HepG2 (cell line): ENCODE results near the gene INPP5E. TPM values are rescaled to one million over a fixed set of nuclear protein-coding genes. Genes with fewer than 3 reads are reported as not detected.

Experiments
- ATAC-seq: fragments of 200-7000 bp; cut with Tn5 transposase; 3 replicates; pipeline ENCODE4 v1.9.1; 2020; ENCODE audit warnings: mild to moderate bottlenecking, moderate library complexity
- BruUV-seq: library from RNA; stranded (reverse); fragments of 400-500 nt; replicated peaks from 2 replicates; lab custom pipeline; 2021; lab: Mats Ljungman, UMichigan
- CTCF ChIA-PET: fragments of 300-600 bp; formaldehyde crosslinking; extraction: SDS; loops from one replicate; lab custom pipeline; 2021; ENCODE audit warnings: low total read pairs, inconsistent platforms, low intra/inter-chr PET ratio; lab: Yijun Ruan, JAX
- POLR2A ChIA-PET: fragments of 350-600 bp; sonication (Branson Sonifier 250); formaldehyde crosslinking; loops from one replicate; lab custom pipeline; 2020; ENCODE audit warnings: antibody characterized with exemption, inconsistent platforms; lab: Yijun Ruan, JAX
- DNase-seq: peaks from one replicate; pipeline ENCODE4 v3.0.0-alpha.2; 2015; ENCODE audit warnings: low spot score
- FAIRE-seq: peaks from 3 replicates; lab custom pipeline; 2011; peaks lifted over from hg19 to GRCh38; lab: Jason Lieb, UNC
- H2AFZ ChIP-seq: one replicate; pipeline ENCODE4 v1.6.1; 2011; ENCODE audit warnings: low read length, inconsistent platforms
- H3K27ac ChIP-seq: fragments of 300-600 bp; 3 replicates; pipeline ENCODE4 v1.8.0; 2011; ENCODE audit warnings: mixed run types, mild to moderate bottlenecking, mixed read lengths, low read length, inconsistent platforms; ENCODE audit not compliant: insufficient read depth; ENCODE audit errors: extremely low read length
- H3K27me3 ChIP-seq, 2 experiments: fragments of 200-600 bp in 1 of 2; 2 replicates in 1 of 2; 3 replicates in 1 of 2; pipeline versions ENCODE4 v1.6.0 to v1.8.0; 2011; ENCODE audit warnings: low read length in 2 of 2, mild to moderate bottlenecking in 2 of 2, moderate library complexity in 2 of 2, inconsistent platforms in 1 of 2; ENCODE audit not compliant: insufficient read depth in 2 of 2, control insufficient read depth in 1 of 2
- H3K36me3 ChIP-seq, 2 experiments: fragments of 200-600 bp in 1 of 2; replicated peaks in 1 of 2; 2 replicates in 1 of 2; 3 replicates in 1 of 2; pipeline versions ENCODE4 v1.5.1 to v1.8.0; 2011; ENCODE audit warnings: low read length in 2 of 2, inconsistent platforms in 1 of 2; ENCODE audit not compliant: insufficient read depth in 2 of 2, control insufficient read depth in 1 of 2
- H3K4me1 ChIP-seq: 2 replicates; pipeline ENCODE4 v1.5.1; 2012; ENCODE audit warnings: low read length, inconsistent platforms; ENCODE audit not compliant: insufficient read depth
- H3K4me2 ChIP-seq: 2 replicates; pipeline ENCODE4 v1.6.0; 2011; ENCODE audit warnings: low read depth, low read length, inconsistent platforms
- H3K4me3 ChIP-seq, 3 experiments: fragments of 200-600 bp in 1 of 3; sonication (generic), shearing (Covaris generic) in 1 of 3; replicated peaks in 1 of 3; 2 replicates each; pipeline ENCODE4 v1.5.1; 2011 to 2016; ENCODE audit warnings: low read length in 3 of 3, inconsistent platforms in 2 of 3, low read depth in 2 of 3, mild to moderate bottlenecking in 2 of 3, control low read depth in 1 of 3, mixed read lengths in 1 of 3; ENCODE audit not compliant: insufficient read depth in 1 of 3
- H3K79me2 ChIP-seq: one replicate; pipeline ENCODE4 v1.6.1; 2011; ENCODE audit warnings: low read length, inconsistent platforms; ENCODE audit not compliant: insufficient read depth
- H3K9ac ChIP-seq: 2 replicates; pipeline ENCODE4 v1.6.0; 2011; ENCODE audit warnings: mild to moderate bottlenecking, low read depth, low read length, inconsistent platforms; ENCODE audit not compliant: insufficient read depth
- H3K9me3 ChIP-seq: 2 replicates; pipeline ENCODE4 v1.5.1; 2012; ENCODE audit warnings: mild to moderate bottlenecking, low read length
- H4K20me1 ChIP-seq: 2 replicates; pipeline ENCODE4 v1.6.0; 2011; ENCODE audit warnings: inconsistent platforms, mild to moderate bottlenecking, low read length, moderate library complexity; ENCODE audit not compliant: insufficient read depth
- ARNT2 ChIP-seq: sonication (generic); formaldehyde crosslinking; IDR thresholded peaks from 2 replicates; pipeline ENCODE4 v1.8.0; 2022; ENCODE audit warnings: mild to moderate bottlenecking, low read depth, missing genetic modification reagents, moderate library complexity
- BATF2 ChIP-seq: sonication (generic); formaldehyde crosslinking; IDR thresholded peaks from 2 replicates; pipeline ENCODE4 v1.8.0; 2022; ENCODE audit warnings: mild to moderate bottlenecking, missing genetic modification reagents, moderate library complexity
- BHLHE40 ChIP-seq: IDR thresholded peaks from 2 replicates; pipeline ENCODE4 v1.6.1; 2011; ENCODE audit warnings: low read length, improper control_type of control experiment
- CENPBD1 ChIP-seq: sonication (generic); formaldehyde crosslinking; IDR thresholded peaks from 2 replicates; pipeline ENCODE4 v1.8.0; 2022; ENCODE audit warnings: missing genetic modification reagents, low read depth, mild to moderate bottlenecking, borderline replicate concordance
- CERS6 ChIP-seq: sonication (generic); formaldehyde crosslinking; IDR thresholded peaks from 2 replicates; pipeline ENCODE4 v1.5.0; 2020; ENCODE audit warnings: missing genetic modification reagents
- CREBL2 ChIP-seq: sonication (generic); formaldehyde crosslinking; IDR thresholded peaks from 2 replicates; pipeline ENCODE4 v1.8.1; 2023; ENCODE audit warnings: missing genetic modification reagents, mild to moderate bottlenecking, borderline replicate concordance
- FLYWCH1 ChIP-seq: sonication (generic); formaldehyde crosslinking; IDR thresholded peaks from 2 replicates; pipeline ENCODE4 v1.8.1; 2023; ENCODE audit warnings: mild to moderate bottlenecking, missing genetic modification reagents
- MAX ChIP-seq: IDR thresholded peaks from 2 replicates; pipeline ENCODE4 v1.6.1; 2012; ENCODE audit warnings: inconsistent platforms
- MYC ChIP-seq: sonication (generic); formaldehyde crosslinking; IDR thresholded peaks from 2 replicates; pipeline ENCODE4 v1.9.0; 2021; ENCODE audit warnings: missing genetic modification reagents, borderline replicate concordance
- SALL1 ChIP-seq: sonication (generic); formaldehyde crosslinking; IDR thresholded peaks from 2 replicates; pipeline ENCODE4 v1.8.0; 2022; ENCODE audit warnings: mild to moderate bottlenecking, missing genetic modification reagents
- SMYD3 ChIP-seq: sonication (generic); formaldehyde crosslinking; IDR thresholded peaks from 2 replicates; pipeline ENCODE4 v1.8.1; 2023; ENCODE audit warnings: mild to moderate bottlenecking, missing genetic modification reagents
- TBX2 ChIP-seq: sonication (generic); formaldehyde crosslinking; IDR thresholded peaks from 2 replicates; pipeline ENCODE4 v1.5.0; 2020; ENCODE audit warnings: missing genetic modification reagents, mild to moderate bottlenecking, borderline replicate concordance
- TEF ChIP-seq: sonication (generic); formaldehyde crosslinking; IDR thresholded peaks from 2 replicates; pipeline ENCODE4 v1.5.0; 2020; ENCODE audit warnings: missing genetic modification reagents
- ZNF263 ChIP-seq: sonication (generic); formaldehyde crosslinking; IDR thresholded peaks from 2 replicates; pipeline ENCODE4 v1.4.0; 2020; ENCODE audit warnings: missing genetic modification reagents
- ZNF383 ChIP-seq: sonication (generic); formaldehyde crosslinking; IDR thresholded peaks from 2 replicates; pipeline ENCODE4 v1.4.0; 2020; ENCODE audit warnings: missing genetic modification reagents, mild to moderate bottlenecking, borderline replicate concordance
- ZNF556 ChIP-seq: sonication (generic); formaldehyde crosslinking; IDR thresholded peaks from 2 replicates; pipeline ENCODE4 v1.4.0; 2020; ENCODE audit warnings: mild to moderate bottlenecking, missing genetic modification reagents, borderline replicate concordance
- ZNF629 ChIP-seq: sonication (generic); formaldehyde crosslinking; conservative IDR thresholded peaks from 2 replicates; pipeline ENCODE4 v1.5.0; 2020; ENCODE audit warnings: missing genetic modification reagents
- ZNF772 ChIP-seq: sonication (generic); formaldehyde crosslinking; IDR thresholded peaks from 2 replicates; pipeline ENCODE4 v1.5.0; 2020; ENCODE audit warnings: mild to moderate bottlenecking, missing genetic modification reagents
- ZSCAN25 ChIP-seq: sonication (generic); formaldehyde crosslinking; IDR thresholded peaks from 2 replicates; pipeline ENCODE4 v1.8.0; 2022; ENCODE audit warnings: mild to moderate bottlenecking, missing genetic modification reagents
- WGBS: methylation state at CpG from one replicate; pipeline ENCODE4 v1.1.6; 2017; ENCODE audit warnings: low lambda C conversion rate; 5-methylcytosine and 5-hydroxymethylcytosine counted together
- in situ Hi-C: cut with HindIII; loops from 2 replicates; pipeline ENCODE4 v1.10.0; 2017; ENCODE audit warnings: low pct_unique_long_range_greater_than_20kb; ENCODE audit not compliant: extremely low pct_ligation_motif_present
- intact Hi-C: fragments of 100-400 bp; cut with micrococcal nuclease; formaldehyde crosslinking; loops from one replicate; pipeline ENCODE4 v1.10.0; 2022; ENCODE audit not compliant: unreplicated experiment
- polyA plus RNA-seq, 8 experiments: library from polyadenylated mRNA; depleted of rRNA in 3 of 8; stranded (reverse) in 7 of 8; unstranded in 1 of 8; fragments of >200 nt; fragmentation: Illumina TruSeq in 4 of 8; extraction: Trizol in 4 of 8; gene quantifications; 2 replicates each; pipeline versions ENCODE4 v1.2.1 to v1.2.3, GENCODE V29; 2011 to 2016; ENCODE audit warnings: low read depth in 4 of 8, missing spikeins in 1 of 8, mixed read lengths in 1 of 8; ENCODE audit not compliant: insufficient read depth in 1 of 8
- total RNA-seq, 5 experiments: library from RNA; depleted of rRNA; stranded (reverse); fragments of >200 nt; fragmentation: Illumina TruSeq; extraction: Trizol; gene quantifications; 2 replicates each; pipeline ENCODE4 v1.2.3, GENCODE V29; 2016; ENCODE audit warnings: low read depth in 1 of 5

Gene INPP5E
- total and polyA plus RNA-seq, 2 of the 13 experiments (the other 11 are each of a cell fraction or from before 2014, with no cell fraction given): 5.5 TPM

- Histone ChIP-seq H3K4me1 (peaks cover 20% of the 10 kb centered on the region), H3K4me2 (peak overlapping the region; percentile 88), H3K27ac (peak overlapping the region; percentile 53), H3K9ac (peak overlapping the region; percentile 83), H4K20me1 (0 out of 2 replicates have a peak, but pooled peaks cover 2% of the 10 kb centered on the region), H3K79me2 (peaks cover 21% of the 10 kb centered on the region), H3K9me3 (no peaks in the 10 kb centered on the region), H3K4me3 (peak overlapping the region; percentile 78 to 98 (median 97)), H3K36me3 (peaks cover 18 to 35% of the 10 kb centered on the region in 2 experiments; a peak in 4 of 5 replicates), H2AFZ (no peak overlapping the region), H3K27me3 (no peaks in the 10 kb centered on the region)
- no peak for FAIRE-seq
- peak; percentile 44 for ATAC-seq
- no peak for DNase-seq
- CTCF ChIA-PET: interaction anchor here (1.2 to 2.0 kb wide), 3 partner anchors 54 to 87 kb away, joined by 6 to 15 read pairs (median 12); no protein-coding TSS in a partner anchor
- POLR2A ChIA-PET: interaction anchor here (0.5 to 1.6 kb wide), 3 partner anchors 12 to 218 kb away, joined by 3 read pairs; no protein-coding TSS in a partner anchor
- WGBS: under 1% methylated on average over 23 of the region's 67 CpGs
- BruUV-seq: no TSS peak
- intact Hi-C loops: loop anchor here (1.0 kb wide), 1 partner anchor 60 kb away; no protein-coding TSS in a partner anchor
- in situ Hi-C loops: no loop called here
- TF ChIP-seq BHLHE40 (peak; percentile 45; the same call in 1 of the 2 replicates), SALL1 (peak; percentile 6; the same call in 1 of the 2 replicates), TEF (no peak), CERS6 (0 out of 2 replicates have a peak, but pooled peaks have one; percentile 3), CENPBD1 (0 out of 2 replicates have a peak, but pooled peaks have one; percentile 45), ARNT2 (CRISPR knock-in tag) (peak; percentile 85; the same call in 1 of the 2 replicates), TBX2 (CRISPR knock-in tag) (0 out of 2 replicates have a peak, but pooled peaks have one; percentile 23), MYC (peak; percentile 35; the same call in 1 of the 2 replicates), ZNF629 (no peak), ZNF556 (0 out of 2 replicates have a peak, but pooled peaks have one; percentile 19), MAX (peak; percentile 52; the same call in 1 of the 2 replicates), ZSCAN25 (CRISPR knock-in tag) (no peak), ZNF263 (CRISPR knock-in tag) (no peak), CREBL2 (0 out of 2 replicates have a peak, but pooled peaks have one; percentile 19), BATF2 (CRISPR knock-in tag) (no peak), ZNF383 (CRISPR knock-in tag) (peak; percentile 63; the same call in 1 of the 2 replicates), FLYWCH1 (CRISPR knock-in tag) (no peak), SMYD3 (no peak), ZNF772 (CRISPR knock-in tag) (no peak)
Observed at GRCh38 chr9:136399176-136400037, 40.2 kb downstream of the INPP5E start.
